HFFc6 (cell line): Measurements from ENCODE around the gene FLOT2. TPM values are rescaled to one million over a fixed set of nuclear protein-coding genes. Genes with fewer than 3 reads are reported as not detected.
"Not testable (repeated sequence)": the region's sequence is repeated elsewhere in the genome, so short reads cannot be mapped to it uniquely, and the experiment has no call there.

Experiments
- DNase-seq: peaks from one replicate; pipeline ENCODE4 v3.0.0-alpha.2; 2018
- H3K27ac Mint-ChIP-seq: 2 replicates; pipeline ENCODE4 v1.8.0; 2020; ENCODE audit warnings: mild to moderate bottlenecking, mixed read lengths
- H3K27me3 Mint-ChIP-seq: 2 replicates; pipeline ENCODE4 v1.8.0; 2021; ENCODE audit warnings: mild to moderate bottlenecking, moderate library complexity, mixed read lengths; ENCODE audit not compliant: insufficient read depth
- H3K36me3 Mint-ChIP-seq: 2 replicates; pipeline ENCODE4 v1.8.0; 2021; ENCODE audit warnings: low read depth, mixed read lengths
- H3K4me1 Mint-ChIP-seq: 2 replicates; pipeline ENCODE4 v1.8.0; 2020; ENCODE audit warnings: low read depth, mixed read lengths
- H3K4me3 Mint-ChIP-seq: 2 replicates; pipeline ENCODE4 v1.8.0; 2020; ENCODE audit warnings: mild to moderate bottlenecking, moderate library complexity, mixed read lengths
- H3K9me3 Mint-ChIP-seq: 2 replicates; pipeline ENCODE4 v1.8.0; 2020; ENCODE audit warnings: mild to moderate bottlenecking, mixed read lengths
- CTCF ChIP-seq: fragments of 200-600 bp; sonication (generic); IDR thresholded peaks from 2 replicates; pipeline ENCODE4 v1.5.0; 2021; ENCODE audit warnings: antibody characterized with exemption, mild to moderate bottlenecking
- total RNA-seq, 6 experiments: library from RNA; stranded (reverse); fragmentation: NEBNext Ultra II Directional; extraction: Animal tissue kit (Norgen Biotek cat#: 25700); gene quantifications; 2 replicates in 1 of 6; 3 replicates in 5 of 6; pipeline ENCODE4 v1.2.3, GENCODE V29; 2021

FLOT2 gene
- total RNA-seq, 6 experiments from 2014 or later: 46.7 to 85.7 (median 77.9) TPM

GRCh38 chr17:28904800-28905199 lies 7.3 kb upstream of the FLOT2 start:
- no peak overlapping the region for H3K27ac Mint-ChIP-seq
- no peak for TF ChIP-seq CTCF
- no peaks in the 10 kb centered on the region for H3K9me3 Mint-ChIP-seq
- H3K4me1 Mint-ChIP-seq: peaks cover 30% of the 10 kb centered on the region
- no peak for DNase-seq
- peaks cover 10% of the 10 kb centered on the region for H3K27me3 Mint-ChIP-seq
- no peak overlapping the region for H3K4me3 Mint-ChIP-seq
- peaks cover 14% of the 10 kb centered on the region for H3K36me3 Mint-ChIP-seq

- H3K27ac Mint-ChIP-seq, H3K36me3 Mint-ChIP-seq, DNase-seq, H3K9me3 Mint-ChIP-seq, H3K27me3 Mint-ChIP-seq: not testable (repeated sequence)
- Mint-ChIP-seq H3K4me3 (peak overlapping the region; percentile 60), H3K4me1 (peaks cover 20% of the 10 kb centered on the region)
Observed at GRCh38 chr17:28903546-28903841, 6.0 kb upstream of the FLOT2 start.

GRCh38 chr17:28902819-28903545 lies 5.4 kb upstream of the FLOT2 start, which contains the start of gene DHRS13:
DHRS13 (minus strand) TSS chr17:28903079; CDS start chr17:28902944, 135 bp downstream.
- Mint-ChIP-seq H3K9me3 (no peaks in the 10 kb centered on the region), H3K27ac (peak within 1 kb of the TSS; percentile 16; the same call in 1 of the 2 replicates), H3K4me3 (peak within 1 kb of the TSS; percentile 88), H3K27me3 (peaks cover 10% of the 10 kb centered on the region), H3K4me1 (peaks cover 21% of the 10 kb centered on the region), H3K36me3 (peaks cover 6% of the 10 kb centered on the region; the same call in 1 of the 2 replicates)
- DNase-seq: peak; percentile 79
- peak; percentile 97 for TF ChIP-seq CTCF

GRCh38 chr17:28901866-28902818 lies 4.6 kb upstream of the FLOT2 start:
- H3K9me3 Mint-ChIP-seq: no peaks in the 10 kb centered on the region

GRCh38 chr17:28900986-28901726 lies 3.6 kb upstream of the FLOT2 start:
- peaks cover 25% of the 10 kb centered on the region for H3K4me1 Mint-ChIP-seq
- DNase-seq: no peak
- H3K9me3 Mint-ChIP-seq: no peaks in the 10 kb centered on the region
- no peaks in the 10 kb centered on the region for H3K36me3 Mint-ChIP-seq
- no peak overlapping the region for H3K4me3 Mint-ChIP-seq
- no peak overlapping the region for H3K27ac Mint-ChIP-seq
- H3K27me3 Mint-ChIP-seq: peaks cover 7% of the 10 kb centered on the region
- TF ChIP-seq CTCF: no peak

More at GRCh38 chr17:28901866-28902818, 4.6 kb upstream of the FLOT2 start:
- Mint-ChIP-seq H3K36me3 (peaks cover 6% of the 10 kb centered on the region; the same call in 1 of the 2 replicates), H3K27me3 (peaks cover 10% of the 10 kb centered on the region), H3K27ac (peak overlapping the region; percentile 16; the same call in 1 of the 2 replicates), H3K4me1 (peaks cover 16% of the 10 kb centered on the region), H3K4me3 (peak overlapping the region; percentile 88)
- no peak for TF ChIP-seq CTCF
- no peak for DNase-seq
